Tibial artery (tissue), 4 donors: ENCODE results near the gene MRPL9.
"Not testable (repeated sequence)": the region's sequence is repeated elsewhere in the genome, so short reads cannot be mapped to it uniquely, and the experiment has no call there.

ENCODE experiments used
- DNase-seq, 2 donors: peaks; one replicate each; pipeline ENCODE4 v3.0.0-alpha.2; 2019
- H3K27ac ChIP-seq, 2 donors: fragments of 200-600 bp; sonication (generic) in 1 of 2; 1 replicate in 1 of 2; 2 replicates in 1 of 2; pipeline ENCODE4 v1.5.1; 2018 to 2019; ENCODE audit warnings: mild to moderate bottlenecking in 1 of 2
- H3K27me3 ChIP-seq, 2 donors: fragments of 200-600 bp; sonication (generic) in 1 of 2; one replicate each; pipeline versions ENCODE4 v1.5.1 to v1.6.0; 2016 to 2019
- H3K36me3 ChIP-seq, 3 donors: fragments of 200-600 bp; sonication (generic) in 2 of 3; one replicate each; pipeline ENCODE4 v1.5.1; 2016 to 2019; ENCODE audit warnings: mild to moderate bottlenecking in 2 of 3
- H3K4me1 ChIP-seq, 4 donors: fragments of 200-600 bp; sonication (generic) in 2 of 4; 1 replicate in 3 of 4; 2 replicates in 1 of 4; pipeline ENCODE4 v1.5.1; 2016 to 2019
- H3K4me3 ChIP-seq, 2 donors: fragments of 200-600 bp; sonication (generic) in 1 of 2; 1 replicate in 1 of 2; 2 replicates in 1 of 2; pipeline ENCODE4 v1.5.1; 2018 to 2019; ENCODE audit warnings: mild to moderate bottlenecking in 2 of 2
- H3K9me3 ChIP-seq, 3 donors: fragments of 200-600 bp; sonication (generic) in 1 of 3; one replicate each; pipeline ENCODE4 v1.5.1; 2016 to 2019
- CTCF ChIP-seq, 2 experiments: fragments of 200-600 bp in 1 of 2; fragments of 450-650 bp in 1 of 2; IDR thresholded peaks; one replicate each; pipeline ENCODE4 v1.5.1; 2017 to 2019; ENCODE audit warnings: antibody characterized with exemption in 2 of 2, mild to moderate bottlenecking in 1 of 2, moderate library complexity in 1 of 2
- intact Hi-C: fragments of 100-400 bp; cut with DNase I; formaldehyde crosslinking; loops from one replicate; pipeline ENCODE4 v1.15.0; 2023; ENCODE audit warnings: low total_unique reads

MRPL9 gene

GRCh38 chr1:151775894-151776664 lies 12.8 kb upstream of the MRPL9 start:
- TF ChIP-seq CTCF (IDR thresholded peaks at IDR 0.05): no peak
- Histone ChIP-seq H3K9me3 (no peaks in the 10 kb centered on the region), H3K36me3 (peaks cover 0 to 77% (median 34%) of the 10 kb centered on the region in 3 donors), H3K4me1 (no peaks in the 10 kb centered on the region), H3K27me3 (no peaks in the 10 kb centered on the region), H3K4me3 (no peak overlapping the region), H3K27ac (no peak overlapping the region)
- intact Hi-C loops: no loop called here
- DNase-seq: no peak

- Histone ChIP-seq H3K36me3 (peaks cover 0 to 63% (median 29%) of the 10 kb centered on the region in 3 donors), H3K4me1 (no peaks in the 10 kb centered on the region), H3K9me3 (no peaks in the 10 kb centered on the region), H3K4me3 (no peak overlapping the region), H3K27ac (no peak overlapping the region), H3K27me3 (no peaks in the 10 kb centered on the region)
- DNase-seq: no peak
- intact Hi-C loops: no loop called here
- TF ChIP-seq CTCF (IDR thresholded peaks at IDR 0.05): no peak
Measured at GRCh38 chr1:151774256-151774922, 11.1 kb upstream of the MRPL9 start.

- Histone ChIP-seq H3K4me3 (no peak overlapping the region), H3K36me3 (peaks cover 0 to 56% (median 26%) of the 10 kb centered on the region in 3 donors), H3K27ac (no peak overlapping the region), H3K4me1 (no peaks in the 10 kb centered on the region), H3K9me3 (no peaks in the 10 kb centered on the region), H3K27me3 (no peaks in the 10 kb centered on the region)
- no peak for TF ChIP-seq CTCF (IDR thresholded peaks at IDR 0.05)
- intact Hi-C loops: no loop called here
- no peak for DNase-seq
Measured at GRCh38 chr1:151773702-151774101, 10.4 kb upstream of the MRPL9 start.

GRCh38 chr1:151769270-151769669 lies 6.0 kb upstream of the MRPL9 start:
- H3K9me3 ChIP-seq, H3K27ac ChIP-seq, DNase-seq, H3K27me3 ChIP-seq, intact Hi-C loops, H3K4me3 ChIP-seq, H3K4me1 ChIP-seq: not testable (repeated sequence)
- H3K36me3 ChIP-seq: peaks cover 0 to 15% (median 6%) of the 10 kb centered on the region in 3 donors

- intact Hi-C loops, H3K36me3 ChIP-seq, H3K9me3 ChIP-seq, DNase-seq, H3K27ac ChIP-seq, H3K27me3 ChIP-seq, H3K4me1 ChIP-seq, H3K4me3 ChIP-seq: not testable (repeated sequence)
Measured at GRCh38 chr1:151768351-151769066, 5.2 kb upstream of the MRPL9 start.

GRCh38 chr1:151763990-151764389 lies 694 bp upstream of the MRPL9 start:
- TF ChIP-seq CTCF (IDR thresholded peaks at IDR 0.05): no peak
- Histone ChIP-seq H3K4me1 (peaks cover 0 to 15% (median 8%) of the 10 kb centered on the region in 4 donors), H3K27ac (peak overlapping the region; percentile 86 to 89), H3K27me3 (no peaks in the 10 kb centered on the region), H3K9me3 (no peaks in the 10 kb centered on the region), H3K36me3 (peaks cover 14 to 33% (median 22%) of the 10 kb centered on the region in 3 donors), H3K4me3 (peak overlapping the region; percentile 69 to 75)
- DNase-seq: no peak
- intact Hi-C loops: no loop called here
